K562 (cell line): Measurements from ENCODE around the gene EXOC3L1. TPM values are rescaled to one million over a fixed set of nuclear protein-coding genes. Genes with fewer than 3 reads are reported as not detected.
A peak's percentile ranks its signal among the peaks of the same experiment; 100 is the strongest.

ENCODE experiments used
- BHLHE40 ChIP-seq: IDR thresholded peaks from 2 replicates; pipeline ENCODE4 v1.6.1; 2011; ENCODE audit warnings: low read length, improper control_type of control experiment
- CBX1 ChIP-seq: sonication (generic); IDR thresholded peaks from 2 replicates; pipeline ENCODE4 v1.6.1; 2016; ENCODE audit warnings: antibody characterized with exemption, low read depth, mild to moderate bottlenecking
- CCNT2 ChIP-seq: IDR thresholded peaks from 2 replicates; pipeline ENCODE4 v1.6.1; 2011; ENCODE audit warnings: borderline replicate concordance, low read depth, mild to moderate bottlenecking, moderate library complexity, mixed read lengths, low read length; ENCODE audit not compliant: insufficient read length; ENCODE audit errors: extremely low read depth
- DMBX1 ChIP-seq: fragments of 250-450 bp; sonication (Bioruptor Pico); IDR thresholded peaks from 2 replicates; pipeline ENCODE4 v1.8.0; 2022; ENCODE audit warnings: inconsistent platforms, mild to moderate bottlenecking, moderate library complexity, borderline replicate concordance
- ETV5 ChIP-seq: sonication (generic); formaldehyde crosslinking; IDR thresholded peaks from 2 replicates; pipeline ENCODE4 v1.4.0; 2020; ENCODE audit warnings: low read depth, mild to moderate bottlenecking, missing genetic modification reagents
- KAT7 ChIP-seq: sonication (generic); formaldehyde crosslinking; IDR thresholded peaks from 2 replicates; pipeline ENCODE4 v1.8.0; 2022; ENCODE audit warnings: missing genetic modification reagents, mild to moderate bottlenecking, borderline replicate concordance
- PHF8 ChIP-seq: fragments of 200-600 bp; sonication (generic); IDR thresholded peaks from 2 replicates; pipeline ENCODE4 v1.6.1; 2012; ENCODE audit warnings: mixed run types, mild to moderate bottlenecking, inconsistent platforms, low read length, moderate library complexity, borderline replicate concordance
- POLR2A ChIP-seq: fragments of 450-650 bp; conservative IDR thresholded peaks from 2 replicates; pipeline ENCODE4 v1.6.1; 2016
- SMAD4 ChIP-seq: fragments of 250-450 bp; sonication (Bioruptor Pico); conservative IDR thresholded peaks from 2 replicates; pipeline ENCODE4 v1.8.0; 2021; ENCODE audit warnings: inconsistent platforms, mild to moderate bottlenecking, moderate library complexity
- ZNF282 ChIP-seq: sonication (generic); formaldehyde crosslinking; IDR thresholded peaks from 2 replicates; pipeline ENCODE4 v1.8.1; 2023; ENCODE audit warnings: missing genetic modification reagents
- ZNF583 ChIP-seq: fragments of 250-450 bp; sonication (Bioruptor Pico); IDR thresholded peaks from 2 replicates; pipeline ENCODE4 v1.4.0; 2020
- polyA plus RNA-seq, 8 experiments: library from polyadenylated mRNA; depleted of rRNA in 4 of 8; stranded (reverse) in 5 of 8; unstranded in 3 of 8; fragments of >200 nt; fragmentation: Nextera tagmentation in 2 of 8; fragmentation: Illumina TruSeq in 1 of 8; extraction: Ambion mirVana in 2 of 8; extraction: Trizol in 1 of 8; gene quantifications; 2 replicates each; pipeline versions ENCODE4 v1.2.1 to v1.2.3, GENCODE V29; 2011 to 2014; ENCODE audit warnings: inconsistent platforms in 1 of 8, missing spikeins in 1 of 8
- total RNA-seq, 7 experiments: library from RNA; depleted of rRNA in 6 of 7; stranded (reverse); fragments of >200 nt in 6 of 7; fragmentation: Illumina TruSeq in 2 of 7; extraction: Trizol in 2 of 7; gene quantifications; 2 replicates each; pipeline versions ENCODE4 v1.2.1 to v1.2.3, GENCODE V29; 2011 to 2021; ENCODE audit warnings: low replicate concordance in 1 of 7
- TF ChIP-seq, protein P1 (sequence below), 2 experiments: fragments of 150-350 bp in 1 of 2; IDR thresholded peaks; 2 replicates each; pipeline ENCODE4 v1.6.1; 2012 to 2016; ENCODE audit warnings: low read depth in 2 of 2, low read length in 2 of 2, mild to moderate bottlenecking in 1 of 2, moderate library complexity in 1 of 2
- TF ChIP-seq, protein P2 (sequence below): sonication (generic); formaldehyde crosslinking; IDR thresholded peaks from 2 replicates; pipeline ENCODE4 v1.9.0; 2022; ENCODE audit warnings: mild to moderate bottlenecking, missing genetic modification reagents
- TF ChIP-seq, protein P3 (sequence below): sonication (generic); formaldehyde crosslinking; IDR thresholded peaks from 2 replicates; pipeline ENCODE4 v1.8.1; 2023; ENCODE audit warnings: mild to moderate bottlenecking, missing genetic modification reagents
- TF ChIP-seq, protein P4 (sequence below): IDR thresholded peaks from 2 replicates; pipeline ENCODE4 v1.6.1; 2014; ENCODE audit warnings: antibody characterized with exemption
- TF ChIP-seq, protein P5 (sequence below): fragments of 450-650 bp; formaldehyde crosslinking; IDR thresholded peaks from 2 replicates; pipeline ENCODE4 v1.4.0; 2020; ENCODE audit warnings: mild to moderate bottlenecking, moderate library complexity
- TF ChIP-seq, protein P6 (sequence below), 2 experiments: fragments of 450-650 bp; conservative IDR thresholded peaks; 2 replicates each; pipeline ENCODE4 v1.6.1; 2017; ENCODE audit warnings: mild to moderate bottlenecking in 2 of 2, moderate library complexity in 2 of 2

The EXOC3L1 gene
- total and polyA plus RNA-seq, 9 of the 15 experiments (the other 6 are each of a cell fraction or from before 2014, with no cell fraction given), result 0.08 TPM; not detected in 8

DNA sequence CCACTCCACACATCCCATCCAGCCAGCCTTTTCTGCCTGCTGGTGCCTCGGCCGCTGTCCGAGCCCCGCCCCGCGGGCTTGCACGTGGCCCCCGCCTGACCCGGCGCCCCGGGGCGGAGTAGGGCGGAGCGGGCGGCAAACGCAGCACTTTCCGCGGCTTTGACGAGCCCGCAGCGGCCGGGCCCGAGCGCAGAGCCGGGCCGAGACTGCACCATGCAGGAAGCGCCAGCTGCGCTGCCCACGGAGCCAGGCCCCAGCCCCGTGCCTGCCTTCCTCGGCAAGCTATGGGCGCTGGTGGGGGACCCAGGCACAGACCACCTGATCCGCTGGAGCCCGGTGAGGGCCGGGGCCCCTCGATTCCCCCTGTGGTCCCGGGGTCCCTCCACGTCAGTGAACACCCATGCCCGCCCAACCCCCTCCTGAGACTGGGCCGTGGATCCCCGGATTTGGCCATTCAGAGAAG is 25.3 kb downstream of the EXOC3L1 start, which contains the start of gene HSF4 (continued):
- TF ChIP-seq, protein P1, sequence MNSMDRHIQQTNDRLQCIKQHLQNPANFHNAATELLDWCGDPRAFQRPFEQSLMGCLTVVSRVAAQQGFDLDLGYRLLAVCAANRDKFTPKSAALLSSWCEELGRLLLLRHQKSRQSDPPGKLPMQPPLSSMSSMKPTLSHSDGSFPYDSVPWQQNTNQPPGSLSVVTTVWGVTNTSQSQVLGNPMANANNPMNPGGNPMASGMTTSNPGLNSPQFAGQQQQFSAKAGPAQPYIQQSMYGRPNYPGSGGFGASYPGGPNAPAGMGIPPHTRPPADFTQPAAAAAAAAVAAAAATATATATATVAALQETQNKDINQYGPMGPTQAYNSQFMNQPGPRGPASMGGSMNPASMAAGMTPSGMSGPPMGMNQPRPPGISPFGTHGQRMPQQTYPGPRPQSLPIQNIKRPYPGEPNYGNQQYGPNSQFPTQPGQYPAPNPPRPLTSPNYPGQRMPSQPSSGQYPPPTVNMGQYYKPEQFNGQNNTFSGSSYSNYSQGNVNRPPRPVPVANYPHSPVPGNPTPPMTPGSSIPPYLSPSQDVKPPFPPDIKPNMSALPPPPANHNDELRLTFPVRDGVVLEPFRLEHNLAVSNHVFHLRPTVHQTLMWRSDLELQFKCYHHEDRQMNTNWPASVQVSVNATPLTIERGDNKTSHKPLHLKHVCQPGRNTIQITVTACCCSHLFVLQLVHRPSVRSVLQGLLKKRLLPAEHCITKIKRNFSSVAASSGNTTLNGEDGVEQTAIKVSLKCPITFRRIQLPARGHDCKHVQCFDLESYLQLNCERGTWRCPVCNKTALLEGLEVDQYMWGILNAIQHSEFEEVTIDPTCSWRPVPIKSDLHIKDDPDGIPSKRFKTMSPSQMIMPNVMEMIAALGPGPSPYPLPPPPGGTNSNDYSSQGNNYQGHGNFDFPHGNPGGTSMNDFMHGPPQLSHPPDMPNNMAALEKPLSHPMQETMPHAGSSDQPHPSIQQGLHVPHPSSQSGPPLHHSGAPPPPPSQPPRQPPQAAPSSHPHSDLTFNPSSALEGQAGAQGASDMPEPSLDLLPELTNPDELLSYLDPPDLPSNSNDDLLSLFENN (IDR thresholded peaks at IDR 0.05; ENCODE audit: low read depth in 2 of 2, low read length in 2 of 2), result no peak
- TF ChIP-seq DMBX1 (peak; percentile 14; the same call in 1 of the 2 replicates), CBX1 (peak; percentile 61; the same call in 1 of the 2 replicates), BHLHE40 (peak; percentile 94), CCNT2 (peak; percentile 89), ETV5 (CRISPR knock-in tag) (peak; percentile 37; the same call in 1 of the 2 replicates), SMAD4 (CRISPR knock-in tag) (0 out of 2 replicates have a peak, but pooled peaks have one; percentile 26), KAT7 (CRISPR knock-in tag) (peak; percentile 82; the same call in 1 of the 2 replicates), ZNF583 (CRISPR knock-in tag) (0 out of 2 replicates have a peak, but pooled peaks have one; percentile 36), POLR2A (peak; percentile 62), ZNF282 (CRISPR knock-in tag) (0 out of 2 replicates have a peak, but pooled peaks have one; percentile 34), PHF8 (peak; percentile 70; the same call in 1 of the 2 replicates)
- TF ChIP-seq, protein P2, sequence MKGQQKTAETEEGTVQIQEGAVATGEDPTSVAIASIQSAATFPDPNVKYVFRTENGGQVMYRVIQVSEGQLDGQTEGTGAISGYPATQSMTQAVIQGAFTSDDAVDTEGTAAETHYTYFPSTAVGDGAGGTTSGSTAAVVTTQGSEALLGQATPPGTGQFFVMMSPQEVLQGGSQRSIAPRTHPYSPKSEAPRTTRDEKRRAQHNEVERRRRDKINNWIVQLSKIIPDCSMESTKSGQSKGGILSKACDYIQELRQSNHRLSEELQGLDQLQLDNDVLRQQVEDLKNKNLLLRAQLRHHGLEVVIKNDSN (CRISPR knock-in tag), result peak; percentile 77
- TF ChIP-seq, protein P3, sequence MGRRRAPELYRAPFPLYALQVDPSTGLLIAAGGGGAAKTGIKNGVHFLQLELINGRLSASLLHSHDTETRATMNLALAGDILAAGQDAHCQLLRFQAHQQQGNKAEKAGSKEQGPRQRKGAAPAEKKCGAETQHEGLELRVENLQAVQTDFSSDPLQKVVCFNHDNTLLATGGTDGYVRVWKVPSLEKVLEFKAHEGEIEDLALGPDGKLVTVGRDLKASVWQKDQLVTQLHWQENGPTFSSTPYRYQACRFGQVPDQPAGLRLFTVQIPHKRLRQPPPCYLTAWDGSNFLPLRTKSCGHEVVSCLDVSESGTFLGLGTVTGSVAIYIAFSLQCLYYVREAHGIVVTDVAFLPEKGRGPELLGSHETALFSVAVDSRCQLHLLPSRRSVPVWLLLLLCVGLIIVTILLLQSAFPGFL (CRISPR knock-in tag), result peak; percentile 64; the same call in 1 of the 2 replicates
- TF ChIP-seq, protein P4, sequence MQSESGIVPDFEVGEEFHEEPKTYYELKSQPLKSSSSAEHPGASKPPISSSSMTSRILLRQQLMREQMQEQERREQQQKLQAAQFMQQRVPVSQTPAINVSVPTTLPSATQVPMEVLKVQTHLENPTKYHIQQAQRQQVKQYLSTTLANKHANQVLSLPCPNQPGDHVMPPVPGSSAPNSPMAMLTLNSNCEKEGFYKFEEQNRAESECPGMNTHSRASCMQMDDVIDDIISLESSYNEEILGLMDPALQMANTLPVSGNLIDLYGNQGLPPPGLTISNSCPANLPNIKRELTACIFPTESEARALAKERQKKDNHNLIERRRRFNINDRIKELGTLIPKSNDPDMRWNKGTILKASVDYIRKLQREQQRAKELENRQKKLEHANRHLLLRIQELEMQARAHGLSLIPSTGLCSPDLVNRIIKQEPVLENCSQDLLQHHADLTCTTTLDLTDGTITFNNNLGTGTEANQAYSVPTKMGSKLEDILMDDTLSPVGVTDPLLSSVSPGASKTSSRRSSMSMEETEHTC, result peak; percentile 60; the same call in 1 of the 2 replicates
- TF ChIP-seq, protein P5, sequence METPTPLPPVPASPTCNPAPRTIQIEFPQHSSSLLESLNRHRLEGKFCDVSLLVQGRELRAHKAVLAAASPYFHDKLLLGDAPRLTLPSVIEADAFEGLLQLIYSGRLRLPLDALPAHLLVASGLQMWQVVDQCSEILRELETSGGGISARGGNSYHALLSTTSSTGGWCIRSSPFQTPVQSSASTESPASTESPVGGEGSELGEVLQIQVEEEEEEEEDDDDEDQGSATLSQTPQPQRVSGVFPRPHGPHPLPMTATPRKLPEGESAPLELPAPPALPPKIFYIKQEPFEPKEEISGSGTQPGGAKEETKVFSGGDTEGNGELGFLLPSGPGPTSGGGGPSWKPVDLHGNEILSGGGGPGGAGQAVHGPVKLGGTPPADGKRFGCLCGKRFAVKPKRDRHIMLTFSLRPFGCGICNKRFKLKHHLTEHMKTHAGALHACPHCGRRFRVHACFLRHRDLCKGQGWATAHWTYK (CRISPR knock-in tag), result 0 out of 2 replicates have a peak, but pooled peaks have one; percentile 35
- TF ChIP-seq, protein P6, sequence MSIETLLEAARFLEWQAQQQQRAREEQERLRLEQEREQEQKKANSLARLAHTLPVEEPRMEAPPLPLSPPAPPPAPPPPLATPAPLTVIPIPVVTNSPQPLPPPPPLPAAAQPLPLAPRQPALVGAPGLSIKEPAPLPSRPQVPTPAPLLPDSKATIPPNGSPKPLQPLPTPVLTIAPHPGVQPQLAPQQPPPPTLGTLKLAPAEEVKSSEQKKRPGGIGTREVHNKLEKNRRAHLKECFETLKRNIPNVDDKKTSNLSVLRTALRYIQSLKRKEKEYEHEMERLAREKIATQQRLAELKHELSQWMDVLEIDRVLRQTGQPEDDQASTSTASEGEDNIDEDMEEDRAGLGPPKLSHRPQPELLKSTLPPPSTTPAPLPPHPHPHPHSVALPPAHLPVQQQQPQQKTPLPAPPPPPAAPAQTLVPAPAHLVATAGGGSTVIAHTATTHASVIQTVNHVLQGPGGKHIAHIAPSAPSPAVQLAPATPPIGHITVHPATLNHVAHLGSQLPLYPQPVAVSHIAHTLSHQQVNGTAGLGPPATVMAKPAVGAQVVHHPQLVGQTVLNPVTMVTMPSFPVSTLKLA (conservative IDR thresholded peaks at IDR 0.05), result peak; percentile 59 to 90
